GM18499 (cell line): Measurements from ENCODE around the gene COL1A1.
A peak's percentile ranks its signal among the peaks of the same experiment; 100 is the strongest.

ENCODE experiments used
- ATAC-seq: cut with Tn5 transposase; IDR thresholded peaks from one replicate; pipeline ENCODE4 v1.9.1; 2021; ENCODE audit warnings: moderate number of reproducible peaks; ENCODE audit not compliant: insufficient read depth, unreplicated experiment

Gene COL1A1

DNA sequence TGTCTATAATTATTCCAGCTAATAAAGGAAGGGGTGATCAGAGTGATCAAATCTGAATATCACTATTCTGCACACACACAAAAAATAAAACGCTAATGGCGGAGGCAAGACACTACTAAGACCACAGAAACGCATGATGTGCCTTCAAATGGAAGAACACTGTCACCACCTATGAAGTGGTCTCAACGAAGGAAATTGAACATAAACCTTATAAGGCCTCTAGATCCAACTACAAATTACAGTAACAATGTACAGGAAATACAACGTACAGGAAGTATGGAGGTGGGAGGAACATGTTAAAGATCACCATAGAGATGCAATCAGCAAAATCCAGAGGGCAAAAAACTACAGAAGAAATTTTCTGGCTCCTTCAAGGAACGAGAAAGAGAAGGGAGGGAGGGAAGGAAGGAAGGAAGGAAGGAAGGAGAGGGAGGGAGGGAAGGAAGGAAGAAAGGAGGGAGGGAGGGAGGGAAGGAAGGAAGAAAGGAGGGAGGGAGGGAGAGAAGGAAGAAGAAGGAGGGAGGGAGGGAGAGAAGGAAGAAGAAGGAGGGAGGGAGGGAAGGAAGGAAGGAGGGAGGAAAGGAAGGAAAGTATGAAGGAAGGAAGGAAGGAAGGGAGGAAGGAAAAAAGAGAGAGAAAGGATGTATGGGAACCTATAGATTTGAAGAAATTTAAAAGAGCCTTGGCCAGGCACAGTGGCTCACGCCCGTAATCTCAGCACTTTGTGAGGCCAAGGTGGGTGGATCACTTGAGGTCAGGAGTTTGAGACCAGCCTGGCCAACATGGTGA lies 38.8 kb downstream of the COL1A1 start:
- no peak for ATAC-seq

DNA sequence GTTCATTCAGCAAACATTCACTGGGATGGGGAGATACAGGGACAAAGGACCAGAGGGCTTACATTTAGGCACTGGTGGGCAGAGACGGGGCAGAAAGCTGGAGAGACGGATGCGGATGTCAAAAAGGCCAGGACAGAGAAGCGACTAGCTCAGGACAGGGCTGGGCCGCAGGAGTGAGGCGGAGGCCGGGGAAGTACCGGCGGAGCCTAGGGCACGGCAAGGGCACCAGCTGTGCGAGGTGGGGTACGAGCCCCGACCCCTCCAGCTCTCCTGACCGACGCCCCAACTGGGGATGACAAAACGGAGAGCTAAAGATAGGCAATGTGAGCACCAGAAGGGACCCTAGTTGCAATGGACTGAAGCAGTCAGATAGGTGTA lies 39.5 kb downstream of the COL1A1 start:
- ATAC-seq: no peak

DNA sequence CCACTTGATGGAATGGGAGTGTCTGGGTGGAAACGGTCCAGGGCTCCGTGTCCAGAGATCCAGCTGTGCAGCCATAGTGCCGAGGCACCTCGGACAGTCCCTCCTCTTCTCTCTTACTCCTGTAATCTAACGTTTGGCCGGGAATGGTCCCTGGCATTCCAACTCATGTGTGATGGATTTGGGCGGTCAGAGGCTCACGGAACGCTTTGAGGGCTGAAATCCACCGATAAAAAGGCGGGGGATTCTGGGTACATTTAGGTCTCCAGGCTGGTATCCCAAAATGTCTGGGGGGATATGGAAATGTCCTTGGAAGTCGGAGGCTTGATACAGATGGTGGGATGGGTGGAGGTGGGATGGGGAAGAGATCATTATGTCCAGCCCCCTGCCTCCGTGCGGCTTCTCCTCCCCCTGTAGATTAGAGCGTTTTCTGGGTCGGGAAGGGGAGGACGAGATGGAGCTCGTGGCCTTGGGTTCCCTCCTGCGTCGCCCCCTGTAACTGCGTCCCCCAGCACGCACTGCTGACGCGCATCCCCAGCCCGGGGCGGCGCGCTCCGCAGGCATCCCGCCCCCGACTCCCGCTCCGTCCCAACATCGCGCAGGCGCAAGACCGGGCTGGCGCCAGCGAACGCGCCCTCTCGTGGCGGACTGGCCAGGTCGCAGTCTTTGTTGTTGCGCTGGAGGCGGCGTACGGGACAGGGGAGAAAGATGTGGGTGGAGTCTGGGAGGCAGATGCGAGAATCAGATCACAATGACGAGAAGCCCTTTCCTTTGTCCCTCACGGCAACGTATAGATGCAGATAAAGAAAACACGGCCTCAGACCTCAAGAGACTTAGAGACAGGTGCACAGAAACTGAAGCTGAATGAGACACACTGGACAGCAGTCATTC lies 40.2 kb downstream of the COL1A1 start:
- ATAC-seq: peak; percentile 51

DNA sequence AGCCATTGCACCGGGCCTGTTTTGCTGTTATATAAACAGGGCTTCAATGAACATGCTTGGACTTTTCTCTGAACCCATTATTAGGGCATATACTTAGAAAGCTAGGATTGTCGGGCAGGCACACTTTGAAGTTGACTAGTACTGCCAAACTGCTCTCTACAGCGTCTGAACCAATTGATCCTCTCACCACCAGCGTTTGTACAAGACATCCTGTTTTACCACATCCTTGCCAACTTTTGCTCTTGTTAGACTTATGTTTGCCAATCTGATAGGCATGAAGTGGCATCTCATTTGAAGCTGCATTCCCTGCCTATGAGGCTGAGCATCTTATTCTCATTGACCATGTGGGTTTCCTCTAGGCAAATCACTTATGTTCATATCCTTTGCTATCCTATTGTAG lies 43.5 kb downstream of the COL1A1 start:
- ATAC-seq: no peak

DNA sequence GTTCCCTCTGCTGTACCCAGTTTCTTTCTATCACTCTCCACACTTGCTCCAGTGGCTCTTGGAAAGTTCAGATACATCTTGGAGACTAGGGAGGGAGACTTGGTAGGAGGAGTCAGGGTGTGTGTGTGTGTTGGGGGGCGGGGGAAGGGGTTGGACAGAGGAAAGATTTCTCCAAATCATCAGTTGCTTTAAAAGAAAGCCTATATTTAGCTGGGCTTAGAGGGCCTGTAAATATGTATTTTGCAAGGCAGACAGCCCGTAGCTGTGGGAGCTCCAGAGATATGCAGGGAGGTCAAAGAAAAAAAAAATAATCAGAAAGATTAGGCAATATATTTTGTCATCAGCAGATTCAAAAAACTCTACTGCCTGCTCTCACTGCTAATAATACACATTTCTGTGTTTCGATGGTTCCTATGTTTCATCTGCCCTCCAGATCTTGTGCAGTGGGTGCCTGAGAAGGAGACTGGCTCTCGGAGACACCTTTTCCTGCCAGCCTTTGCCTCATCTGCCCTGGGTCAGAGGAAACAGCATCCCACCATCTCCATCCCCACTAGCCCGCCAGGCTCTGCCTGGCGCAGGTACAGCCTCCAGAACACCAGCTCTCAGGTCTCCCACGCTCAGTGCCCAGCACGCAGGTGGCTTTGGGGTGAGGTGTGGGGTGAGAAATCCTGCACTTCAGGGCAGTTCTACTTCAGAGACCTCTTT lies 46.2 kb downstream of the COL1A1 start:
- no peak for ATAC-seq

DNA sequence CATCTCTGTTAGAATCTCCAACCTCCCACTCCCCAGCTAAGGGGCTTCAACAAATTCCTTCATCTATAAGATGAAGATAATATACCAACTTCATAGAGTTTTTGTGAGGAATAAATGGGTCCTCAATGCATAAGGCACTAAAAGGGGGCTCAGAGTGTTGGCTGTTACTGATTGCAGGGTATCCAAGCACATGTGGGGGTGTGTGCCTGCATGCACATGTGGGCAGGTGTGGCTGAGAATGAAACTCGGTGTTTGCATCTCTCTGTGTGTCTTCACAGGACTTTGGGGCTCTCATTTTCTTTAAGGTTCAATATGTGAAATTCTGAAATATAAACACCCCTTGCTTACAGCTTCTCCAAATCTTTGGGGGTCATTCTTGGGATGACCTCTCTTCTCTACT lies 46.8 kb downstream of the COL1A1 start:
- ATAC-seq: no peak

DNA sequence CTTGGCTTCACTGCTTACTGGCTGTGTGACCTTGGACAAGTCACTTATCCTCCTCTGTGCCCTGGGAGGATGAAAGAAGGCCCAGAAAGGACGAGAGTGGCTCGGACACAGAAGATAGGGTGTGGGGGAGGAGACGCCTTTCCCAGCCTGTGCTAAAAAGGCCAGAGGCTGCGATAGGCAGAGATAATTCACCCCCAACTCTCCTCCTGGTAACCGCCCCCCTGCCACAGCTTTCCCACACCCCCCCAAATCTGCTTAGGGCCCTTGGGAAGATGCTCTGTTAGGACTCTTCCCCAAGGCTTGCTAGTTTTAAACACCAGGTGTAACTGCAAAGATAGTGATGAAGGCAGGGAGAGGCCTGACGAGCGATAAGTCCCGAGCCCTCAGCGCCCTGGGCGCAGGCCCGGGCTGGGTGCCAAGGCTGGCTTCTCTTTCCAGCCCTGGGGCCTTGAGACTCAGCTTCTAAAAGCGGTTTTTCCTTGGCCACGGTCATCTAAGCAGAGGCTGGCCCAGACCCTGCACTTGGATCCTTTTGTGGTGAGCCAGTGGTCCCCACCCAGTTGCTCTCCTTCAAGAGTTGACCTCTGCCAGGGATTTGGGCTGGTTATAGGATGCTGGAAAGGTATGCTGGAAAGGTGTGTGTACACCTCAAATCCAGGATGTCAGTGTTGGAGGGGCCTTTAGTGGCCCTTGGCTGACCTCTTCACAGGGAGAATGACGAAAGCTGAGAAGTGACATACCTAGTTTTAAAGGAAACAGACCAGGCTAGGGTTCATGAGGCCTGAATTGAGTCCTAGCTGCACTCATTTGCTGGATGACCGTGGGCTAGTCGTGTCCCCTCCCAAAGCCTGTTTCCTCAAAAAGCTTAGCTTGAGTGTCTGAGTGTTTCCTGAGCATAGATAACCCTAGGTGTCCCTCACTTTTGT lies 47.5 kb downstream of the COL1A1 start:
- ATAC-seq: no peak

DNA sequence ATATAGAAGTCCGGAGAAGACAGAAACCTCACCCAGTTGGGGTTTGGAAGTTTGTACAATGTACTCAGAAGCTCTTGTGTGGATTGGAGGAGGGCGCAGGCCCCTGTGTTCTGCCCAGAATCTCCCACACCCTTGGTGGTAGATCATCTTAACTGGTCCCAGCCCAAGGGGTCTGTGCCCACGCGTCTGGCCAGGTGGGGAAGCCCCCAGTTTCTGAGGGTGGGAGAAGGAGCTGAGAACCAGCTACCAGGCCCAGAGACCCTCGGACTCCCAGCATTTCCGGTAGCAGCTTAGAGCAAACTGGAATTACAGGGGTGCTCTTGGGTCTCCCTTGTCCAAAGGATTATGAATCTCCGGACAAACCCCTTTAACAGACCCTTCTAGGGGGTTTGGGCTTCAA lies 48.7 kb downstream of the COL1A1 start:
- no peak for ATAC-seq

DNA sequence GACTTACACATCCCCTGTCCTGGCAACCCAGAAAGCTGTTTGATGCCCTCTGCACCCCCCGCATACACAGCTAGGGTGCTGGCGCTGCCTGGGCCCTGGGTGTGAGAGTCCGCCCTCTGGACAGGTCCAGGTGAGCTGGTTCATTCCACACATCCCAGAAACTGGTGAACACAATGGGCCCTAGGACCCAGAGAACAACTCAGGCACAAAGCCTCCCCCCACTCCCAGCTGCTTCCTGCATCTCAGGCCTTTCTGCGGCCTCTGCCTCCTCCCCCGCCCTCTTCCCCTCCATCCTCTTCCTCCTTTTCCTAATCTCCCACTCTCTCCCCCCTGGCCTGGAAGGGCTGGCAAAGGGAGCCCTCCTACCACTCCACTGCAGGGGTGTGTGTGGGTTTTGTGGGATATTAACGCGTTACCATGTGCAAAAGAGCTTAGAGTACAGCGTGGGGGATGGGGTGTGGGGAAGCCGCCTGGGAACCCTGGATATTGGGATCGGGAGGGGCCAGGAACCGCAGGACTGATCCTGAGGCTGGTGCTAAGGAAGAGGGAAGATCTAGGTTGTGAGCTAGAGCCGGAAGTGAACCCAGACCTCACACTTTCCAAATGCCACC lies 49.4 kb downstream of the COL1A1 start:
- no peak for ATAC-seq

DNA sequence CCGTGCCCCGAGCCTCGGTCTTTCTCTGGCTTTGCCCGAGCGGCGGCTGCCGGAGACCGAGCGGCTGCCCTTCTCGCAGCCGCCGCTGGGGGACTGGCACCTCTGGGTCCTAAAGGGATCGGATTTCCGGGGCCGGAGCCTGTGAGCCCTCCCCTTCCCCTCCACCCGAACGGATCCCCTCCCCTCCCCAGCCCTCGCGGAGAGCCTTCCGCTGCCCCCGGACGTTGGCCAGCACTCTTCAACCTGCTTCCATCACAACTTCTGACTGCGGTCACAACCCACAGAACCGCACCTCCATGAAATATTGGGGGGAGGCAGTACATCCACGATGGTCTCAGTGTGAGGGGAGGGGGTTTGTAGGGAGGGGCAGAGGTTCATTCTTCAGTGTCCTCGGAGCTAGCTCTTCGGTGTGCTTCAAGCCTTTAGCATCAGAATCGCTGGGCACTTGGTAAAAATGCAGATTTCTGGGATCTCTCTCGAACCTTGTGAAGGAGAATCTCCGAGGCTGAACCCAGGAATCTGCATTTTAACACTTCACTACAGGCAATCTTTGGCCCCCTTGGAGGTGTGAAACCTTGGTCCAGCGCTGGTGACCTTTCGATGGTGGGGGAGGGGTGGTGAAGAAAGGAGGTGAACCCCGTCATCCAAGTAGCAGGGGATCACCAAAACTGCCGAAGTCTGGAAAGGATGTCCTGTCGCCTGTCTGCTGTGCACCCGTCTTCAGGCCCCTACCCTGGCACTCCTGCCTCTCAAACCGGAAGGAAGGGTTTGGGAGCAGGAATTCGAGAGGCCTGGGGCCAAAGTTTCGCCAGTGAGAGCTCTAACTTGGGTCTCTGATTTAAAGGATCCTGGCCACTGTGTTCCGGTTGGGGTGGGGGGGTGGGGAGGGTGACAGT lies 50.1 kb downstream of the COL1A1 start:
- ATAC-seq: no peak

DNA sequence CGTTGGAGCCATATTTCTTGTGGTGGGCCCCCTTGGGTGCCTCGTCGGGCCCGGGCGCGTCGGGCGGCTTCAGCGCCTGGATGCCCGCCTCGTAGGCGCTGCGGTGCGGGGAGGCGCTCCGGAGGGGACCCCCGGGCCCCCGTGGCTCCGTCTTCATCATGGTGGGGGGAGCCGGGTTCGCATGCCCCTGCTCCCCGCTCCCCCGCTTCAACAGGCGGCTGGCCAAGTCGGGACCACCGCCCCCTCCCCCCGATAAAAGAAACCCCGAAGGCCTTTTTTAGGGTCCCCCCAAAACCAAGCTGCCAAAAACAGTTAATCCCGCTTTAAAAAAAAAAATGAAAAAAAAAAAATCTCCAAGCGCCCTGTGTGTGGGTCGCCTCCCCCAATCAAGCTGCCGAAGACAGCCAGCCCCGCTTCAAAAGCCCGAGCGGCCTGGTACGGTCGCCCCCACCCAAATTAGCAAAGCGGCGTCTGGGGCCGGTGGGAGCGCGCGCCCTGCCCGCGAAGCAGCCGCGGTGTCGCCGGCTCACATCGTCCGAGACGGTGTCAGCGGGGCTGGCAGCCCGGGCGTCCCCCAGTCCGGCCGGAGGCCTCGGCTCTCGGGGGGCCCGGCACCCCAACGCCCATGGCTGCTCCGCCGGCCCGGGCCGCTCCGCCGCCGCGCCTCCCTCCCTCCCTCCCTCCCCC lies 50.9 kb downstream of the COL1A1 start, which contains the start of gene PPP1R9B:
TSS of gene PPP1R9B (minus strand) at position 324 of the 687 bp plus-strand sequence. CDS start at position 160, 164 bp downstream.
- ATAC-seq: no peak

DNA sequence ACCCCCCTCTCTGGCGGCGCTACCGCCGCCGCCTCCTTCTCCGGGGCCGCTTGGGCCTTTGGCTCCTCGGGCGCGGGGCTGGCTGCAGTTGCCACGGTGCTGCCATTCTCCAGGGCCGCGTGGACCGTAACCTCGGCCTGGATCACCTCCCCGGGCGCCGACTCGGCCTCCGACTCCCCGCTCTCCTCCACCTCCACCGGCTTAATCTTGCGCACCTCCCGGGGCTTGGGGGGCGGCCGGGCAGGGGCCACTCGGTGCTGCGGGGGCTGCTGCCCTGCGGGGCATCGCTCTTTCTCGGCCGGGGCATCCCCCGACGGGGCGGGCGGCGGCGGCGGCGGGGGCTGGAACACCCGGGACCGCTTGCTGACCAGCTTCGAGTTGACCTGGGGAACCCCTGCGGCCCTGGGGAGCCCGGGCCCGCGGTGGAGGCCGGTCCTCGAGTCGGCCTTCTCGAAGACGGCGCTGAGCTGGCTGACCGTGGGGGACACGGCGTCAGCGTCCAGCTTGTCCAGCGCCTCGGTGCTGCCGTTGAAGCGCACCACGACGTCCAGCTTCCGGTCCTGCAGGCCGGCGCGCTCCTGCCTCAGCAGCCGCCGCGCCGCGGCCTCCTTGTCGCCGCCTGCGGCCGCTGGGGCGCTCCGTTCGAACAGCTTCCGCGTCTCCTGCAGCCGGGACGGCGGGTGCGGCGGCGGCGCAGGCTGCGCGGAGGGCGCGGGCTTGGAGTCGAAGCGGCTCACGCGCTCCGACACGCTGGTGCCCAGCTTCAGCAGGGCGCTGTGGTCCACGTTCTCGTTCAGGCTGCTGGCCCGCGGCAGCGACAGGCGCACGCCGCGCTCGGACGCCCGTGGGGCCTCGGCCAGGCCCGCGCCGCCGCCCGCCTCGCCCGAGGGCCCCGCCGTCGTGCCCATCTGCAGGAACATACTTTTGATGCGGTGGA lies 51.7 kb downstream of the COL1A1 start:
- no peak for ATAC-seq

DNA sequence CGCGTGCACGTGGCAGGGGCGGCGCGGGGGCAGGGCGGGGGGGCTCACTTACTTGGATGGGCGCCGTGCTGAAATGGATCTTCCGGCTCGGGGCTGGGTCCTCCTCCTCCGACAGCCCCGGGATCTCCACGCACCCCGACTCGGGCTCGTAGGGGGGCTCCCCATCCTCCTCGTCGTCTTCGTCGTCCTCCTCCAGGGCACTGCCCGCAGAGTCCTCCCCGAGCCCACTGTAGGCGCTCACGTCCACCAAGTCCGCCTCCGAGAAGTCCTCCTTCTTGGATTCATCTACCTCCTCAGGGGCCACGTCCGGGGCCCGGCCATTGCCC lies 52.4 kb downstream of the COL1A1 start:
- no peak for ATAC-seq

DNA sequence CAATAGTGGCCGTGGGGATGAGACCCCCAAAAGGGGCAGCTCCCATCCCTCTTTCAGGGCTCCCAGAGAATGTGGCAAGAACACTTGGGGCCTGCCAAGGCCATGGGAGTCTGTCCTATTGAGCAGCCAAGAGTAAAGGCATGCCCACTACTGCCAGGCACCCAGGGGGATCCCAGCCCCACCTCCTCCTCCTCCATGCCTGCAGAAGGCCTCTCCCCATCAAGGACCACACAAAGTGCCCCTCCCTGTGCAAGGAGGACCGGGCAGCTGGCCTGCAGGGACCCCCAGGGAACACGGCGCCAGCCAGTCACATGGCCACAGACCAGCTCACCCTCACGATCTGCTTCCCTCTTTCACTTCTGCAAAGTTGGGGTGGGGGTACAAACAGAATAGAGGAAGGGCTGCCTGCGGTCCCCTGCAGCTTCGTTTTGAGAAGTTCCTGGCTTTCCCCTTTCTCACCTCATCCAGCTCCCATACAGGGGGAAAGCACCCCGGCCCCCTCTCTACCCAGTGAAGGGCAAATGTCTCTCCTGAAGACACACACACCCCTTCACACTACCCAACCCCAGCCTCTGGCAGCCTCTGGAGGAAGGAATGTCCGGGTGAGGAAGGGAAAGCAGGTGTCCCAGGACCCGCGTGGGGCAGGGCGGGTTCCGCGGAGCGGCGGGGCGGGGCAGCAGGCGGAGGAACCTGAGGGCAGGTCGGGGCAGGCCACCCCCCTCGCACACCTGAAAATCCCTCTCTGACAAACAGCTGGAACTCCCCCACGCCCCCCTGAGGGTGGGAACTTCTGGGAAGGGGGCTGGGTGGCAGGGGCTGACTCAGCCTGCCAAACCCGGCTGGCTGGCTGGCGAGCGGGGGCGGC lies 53.0 kb downstream of the COL1A1 start:
- ATAC-seq: no peak

DNA sequence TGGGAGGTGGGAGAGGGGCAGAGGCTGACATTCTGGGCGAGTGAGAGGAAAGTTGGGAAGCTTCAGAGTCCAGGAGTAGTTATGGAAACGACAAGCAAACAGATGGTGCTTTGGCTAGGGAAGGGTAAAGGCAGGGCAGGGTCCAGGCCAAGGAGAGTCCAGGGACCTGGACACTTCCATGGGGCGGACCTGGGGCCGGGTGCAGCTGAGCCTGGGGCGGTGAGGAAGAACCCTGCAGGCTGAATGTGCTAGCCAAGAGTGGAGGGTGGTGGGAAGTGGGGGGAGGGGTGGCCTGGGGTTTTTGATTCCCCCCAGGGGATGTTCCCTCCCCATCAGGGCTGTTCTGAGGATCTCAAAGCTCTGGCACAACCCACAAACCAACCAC lies 53.6 kb downstream of the COL1A1 start:
- ATAC-seq: no peak
